GM13977 (cell line): ENCODE data around the gene EXOG.

ENCODE experiments used
- DNase-seq: peaks from one replicate; pipeline ENCODE4 v3.0.0; 2012; ENCODE audit warnings: low spot score
- CTCF ChIP-seq: IDR thresholded peaks from 2 replicates; pipeline ENCODE4 v1.5.1; 2012; ENCODE audit warnings: mild to moderate bottlenecking, control low read depth; ENCODE audit not compliant: insufficient read depth; ENCODE audit errors: extremely low read depth, missing control alignments
- in situ Hi-C: fragments of 300-500 bp; cut with MboI; formaldehyde crosslinking; loops from one replicate; pipeline ENCODE4 v1.12.0; 2022; ENCODE audit warnings: low sequenced_read_pairs, low pct_unique_long_range_greater_than_20kb, mixed read lengths, inconsistent platforms; ENCODE audit not compliant: unreplicated experiment

Gene EXOG

GRCh38 chr3:38558864-38559263, 62.7 kb downstream of the EXOG start:
- TF ChIP-seq CTCF, result no peak
- in situ Hi-C loops, result no loop called here
- DNase-seq, result no peak

- DNase-seq, result no peak
- in situ Hi-C loops, result no loop called here
- TF ChIP-seq CTCF, result no peak
Observed at GRCh38 chr3:38560284-38560683, 64.1 kb downstream of the EXOG start.

- DNase-seq, result no peak
- TF ChIP-seq CTCF, result no peak
- in situ Hi-C loops, result no loop called here
Observed at GRCh38 chr3:38560996-38561717, 65.0 kb downstream of the EXOG start.

GRCh38 chr3:38561746-38562466, 65.8 kb downstream of the EXOG start:
- in situ Hi-C loops, result no loop called here
- DNase-seq, result no peak
- TF ChIP-seq CTCF, result no peak

- TF ChIP-seq CTCF, result no peak
- DNase-seq, result no peak
- in situ Hi-C loops, result no loop called here
Observed at GRCh38 chr3:38562467-38562925, 66.4 kb downstream of the EXOG start.

GRCh38 chr3:38563070-38563885, 67.1 kb downstream of the EXOG start:
- in situ Hi-C loops, result no loop called here
- no peak for TF ChIP-seq CTCF

More at GRCh38 chr3:38563070-38563885, 67.1 kb downstream of the EXOG start:
- no peak for DNase-seq
